ENCODE results near the gene TUBGCP3. TPM values are rescaled to one million over a fixed set of nuclear protein-coding genes. Genes with fewer than 3 reads are reported as not detected.

TUBGCP3 gene
- total and polyA plus RNA-seq, 2 donors (not counting 1 experiment from before 2014, with no cell fraction given) = 30.6 to 65.1 TPM

- H3K4me1 Mint-ChIP-seq = peaks cover 10% of the 10 kb centered on the region
- ATAC-seq (ENCODE audit: low read depth) (peak; percentile 24), DNase-seq (peak; percentile 17)
- H3K4me3 ChIP-seq (ENCODE audit: control extremely low read depth in 1 of 5, extremely low read depth in 1 of 5, insufficient read depth in 1 of 5, low read depth in 2 of 5, low read length in 4 of 5) = no peak overlapping the region
- peaks cover 23% of the 10 kb centered on the region for H3K27me3 Mint-ChIP-seq
- H2AFZ ChIP-seq (ENCODE audit: insufficient read depth, low read depth, low read length, poor library complexity, severe bottlenecking) = peak overlapping the region; percentile 54
- TF ChIP-seq EZH2 (IDR thresholded peaks at IDR 0.05; ENCODE audit: borderline replicate concordance, insufficient read depth, low read depth, low read length, poor library complexity, severe bottlenecking) (no peak), CTCF (IDR thresholded peaks at IDR 0.05) (no peak)
- CTCF ChIA-PET = no interaction called here
- no peaks in the 10 kb centered on the region for H3K79me2 ChIP-seq (ENCODE audit: control insufficient read depth, insufficient read depth, low read length)
- no peak overlapping the region for H3K9ac ChIP-seq (ENCODE audit: low read length)
- peaks cover 0 to 7% (median 0%) of the 10 kb centered on the region in 4 experiments for H3K27me3 ChIP-seq (replicated peaks in 1 of 4; ENCODE audit: control extremely low read depth in 1 of 4, control insufficient read depth in 3 of 4, insufficient read depth in 4 of 4, low read length in 3 of 4)
- 21% methylated on average over 5 of the region's 8 CpGs for WGBS (ENCODE audit: insufficient coverage)
- POLR2A ChIA-PET = no interaction called here
- no peaks in the 10 kb centered on the region for H3K9me3 ChIP-seq (ENCODE audit: control extremely low read depth in 1 of 3, control insufficient read depth in 2 of 3, insufficient read depth in 1 of 3, low read length in 2 of 3)
- no peaks in the 10 kb centered on the region for H4K20me1 ChIP-seq (ENCODE audit: control insufficient read depth, insufficient read depth, low read length, poor library complexity, severe bottlenecking)
- no peaks in the 10 kb centered on the region for H3K9me3 Mint-ChIP-seq (ENCODE audit: insufficient read depth)
- H3K36me3 ChIP-seq (replicated peaks in 1 of 2; ENCODE audit: control extremely low read depth in 1 of 2, control insufficient read depth in 1 of 2, extremely low read depth in 1 of 2, insufficient read depth in 2 of 2, low read length in 1 of 2) = no peaks in the 10 kb centered on the region
- peaks cover 10 to 18% of the 10 kb centered on the region in 2 donors for H3K4me1 ChIP-seq (ENCODE audit: control insufficient read depth in 2 of 2, insufficient read depth in 2 of 2, low read length in 2 of 2)
- intact Hi-C loops (cut with micrococcal nuclease) = no loop called here
- no peak overlapping the region for H3K4me3 Mint-ChIP-seq
- no peak overlapping the region for H3K27ac Mint-ChIP-seq
- H3K27ac ChIP-seq (ENCODE audit: low read length in 2 of 2) = no peak overlapping the region
- H3K4me2 ChIP-seq (replicated peaks; ENCODE audit: low read depth, low read length, poor library complexity, severe bottlenecking) = peak overlapping the region; percentile 35
These were observed 38.2 kb upstream of the TUBGCP3 start for GRCh38 chr13:112626124-112626523.

- CTCF ChIA-PET = no interaction called here
- peak overlapping the region; percentile 35 for H3K4me2 ChIP-seq (replicated peaks; ENCODE audit: low read depth, low read length, poor library complexity, severe bottlenecking)
- WGBS (ENCODE audit: insufficient coverage) = 50% methylated on average over 4 of the region's 8 CpGs
- peaks cover 0 to 7% (median 0%) of the 10 kb centered on the region in 4 experiments for H3K27me3 ChIP-seq (replicated peaks in 1 of 4; ENCODE audit: control extremely low read depth in 1 of 4, control insufficient read depth in 3 of 4, insufficient read depth in 4 of 4, low read length in 3 of 4)
- H3K4me3 ChIP-seq (ENCODE audit: control extremely low read depth in 1 of 5, extremely low read depth in 1 of 5, insufficient read depth in 1 of 5, low read depth in 2 of 5, low read length in 4 of 5) = no peak overlapping the region
- H3K36me3 ChIP-seq (replicated peaks in 1 of 2; ENCODE audit: control extremely low read depth in 1 of 2, control insufficient read depth in 1 of 2, extremely low read depth in 1 of 2, insufficient read depth in 2 of 2, low read length in 1 of 2) = no peaks in the 10 kb centered on the region
- no peaks in the 10 kb centered on the region for H3K79me2 ChIP-seq (ENCODE audit: control insufficient read depth, insufficient read depth, low read length)
- H3K27me3 Mint-ChIP-seq = peaks cover 23% of the 10 kb centered on the region
- H4K20me1 ChIP-seq (ENCODE audit: control insufficient read depth, insufficient read depth, low read length, poor library complexity, severe bottlenecking) = no peaks in the 10 kb centered on the region
- H3K4me1 ChIP-seq (ENCODE audit: control insufficient read depth in 2 of 2, insufficient read depth in 2 of 2, low read length in 2 of 2) = peaks cover 10 to 18% of the 10 kb centered on the region in 2 donors
- H3K9ac ChIP-seq (ENCODE audit: low read length) = no peak overlapping the region
- no peak overlapping the region for H3K4me3 Mint-ChIP-seq
- TF ChIP-seq EZH2 (IDR thresholded peaks at IDR 0.05; ENCODE audit: borderline replicate concordance, insufficient read depth, low read depth, low read length, poor library complexity, severe bottlenecking) (no peak), CTCF (IDR thresholded peaks at IDR 0.05) (no peak)
- H3K27ac ChIP-seq (ENCODE audit: low read length in 2 of 2) = no peak overlapping the region
- no peaks in the 10 kb centered on the region for H3K9me3 Mint-ChIP-seq (ENCODE audit: insufficient read depth)
- peak overlapping the region; percentile 54 for H2AFZ ChIP-seq (ENCODE audit: insufficient read depth, low read depth, low read length, poor library complexity, severe bottlenecking)
- peaks cover 10% of the 10 kb centered on the region for H3K4me1 Mint-ChIP-seq
- no peaks in the 10 kb centered on the region for H3K9me3 ChIP-seq (ENCODE audit: control extremely low read depth in 1 of 3, control insufficient read depth in 2 of 3, insufficient read depth in 1 of 3, low read length in 2 of 3)
- ATAC-seq (ENCODE audit: low read depth) = no peak
- no peak for DNase-seq
- POLR2A ChIA-PET = no interaction called here
- no peak overlapping the region for H3K27ac Mint-ChIP-seq
- intact Hi-C loops (cut with micrococcal nuclease) = no loop called here
These were observed 37.7 kb upstream of the TUBGCP3 start for GRCh38 chr13:112625698-112626097.

All from B cell (primary cell).